Measurements from ENCODE around the gene SMTNL2.

GRCh38 chr17:4566785-4567184 lies 17.5 kb upstream of the SMTNL2 start:
- TF ChIP-seq EZH2 (IDR thresholded peaks at IDR 0.05; ENCODE audit: borderline replicate concordance, low read depth, low read length, poor library complexity, severe bottlenecking) (no peak), CTCF (conservative IDR thresholded peaks at IDR 0.05; ENCODE audit: low read depth, low read length) (peak; percentile 78)
